Embryonic facial prominence (tissue), 1 donor: ENCODE measurements around the gene SERF2.
"Not testable (repeated sequence)": the region's sequence is repeated elsewhere in the genome, so short reads cannot be mapped to it uniquely, and the experiment has no call there.

Experiments used
- DNase-seq: peaks from one replicate; pipeline ENCODE4 v3.0.0-alpha.2; 2016; ENCODE audit errors: extremely low spot score

Gene SERF2

GRCh38 chr15:43791993-43792760 lies at the start of gene SERF2:
TSS of gene SERF2 (plus strand) at chr15:43792320. CDS start at chr15:43792377, 57 bp downstream.
- DNase-seq, result peak; percentile 99

GRCh38 chr15:43746245-43746902 lies 45.7 kb upstream of the SERF2 start, which contains the start of gene PDIA3:
TSS of gene PDIA3 (plus strand) at chr15:43746438. CDS start at chr15:43746540, 102 bp downstream.
- peak; percentile 54 for DNase-seq

- not testable (repeated sequence) for DNase-seq
These were observed 45.2 kb upstream of the SERF2 start for GRCh38 chr15:43746903-43747309.

- no peak for DNase-seq
These were observed 43.7 kb upstream of the SERF2 start for GRCh38 chr15:43748376-43748775.

- DNase-seq, result no peak
These were observed 42.3 kb upstream of the SERF2 start for GRCh38 chr15:43749690-43750345.

- no peak for DNase-seq
These were observed 40.2 kb upstream of the SERF2 start for GRCh38 chr15:43751885-43752284.

- no peak for DNase-seq
These were observed 29.3 kb upstream of the SERF2 start for GRCh38 chr15:43762824-43763223.

- DNase-seq, result no peak
These were observed 28.2 kb upstream of the SERF2 start for GRCh38 chr15:43763819-43764446.

- no peak for DNase-seq
These were observed 22.4 kb upstream of the SERF2 start for GRCh38 chr15:43769584-43770228.

GRCh38 chr15:43771816-43772215 lies 20.3 kb upstream of the SERF2 start:
- DNase-seq, result no peak

- DNase-seq, result peak; percentile 3
These were observed 19.5 kb upstream of the SERF2 start for GRCh38 chr15:43772624-43773023.

- DNase-seq, result peak; percentile 5
These were observed 18.1 kb upstream of the SERF2 start for GRCh38 chr15:43774062-43774461.

- peak; percentile 5 for DNase-seq
These were observed 16.6 kb upstream of the SERF2 start for GRCh38 chr15:43775411-43775965.

GRCh38 chr15:43776101-43776717 lies 15.9 kb upstream of the SERF2 start:
- DNase-seq, result peak; percentile 4

GRCh38 chr15:43776718-43777266 lies 15.3 kb upstream of the SERF2 start, which contains the start of gene ELL3:
TSS of gene ELL3 (minus strand) at chr15:43776966. CDS start at chr15:43776901, 65 bp downstream.
- DNase-seq, result peak; percentile 5

GRCh38 chr15:43777267-43777914 lies 14.7 kb upstream of the SERF2 start:
- DNase-seq, result no peak

- DNase-seq, result no peak
These were observed 13.1 kb upstream of the SERF2 start for GRCh38 chr15:43779016-43779415.

- DNase-seq, result no peak
These were observed 2.7 kb upstream of the SERF2 start for GRCh38 chr15:43789409-43789808.

GRCh38 chr15:43792761-43793476 lies 799 bp downstream of the SERF2 start:
- DNase-seq, result no peak
